GM12878 (cell line): ENCODE measurements around the gene MR1. TPM values are rescaled to one million over a fixed set of nuclear protein-coding genes. Genes with fewer than 3 reads are reported as not detected.

Source experiments
- BRCA1 ChIP-seq: IDR thresholded peaks from 2 replicates; pipeline ENCODE4 v1.6.1; 2011; ENCODE audit warnings: low read depth, low read length, improper control_type of control experiment
- FOS ChIP-seq: IDR thresholded peaks from 3 replicates; pipeline ENCODE4 v1.6.1; 2011; ENCODE audit warnings: borderline replicate concordance; ENCODE audit not compliant: insufficient read length; ENCODE audit errors: extremely low read depth
- IRF4 ChIP-seq: IDR thresholded peaks from 2 replicates; pipeline ENCODE4 v1.6.1; 2011; ENCODE audit warnings: low read depth, low read length
- KDM1A ChIP-seq: fragments of 200-600 bp; sonication (generic); IDR thresholded peaks from 2 replicates; pipeline ENCODE4 v1.6.1; 2016; ENCODE audit warnings: borderline replicate concordance
- LARP7 ChIP-seq: fragments of 450-650 bp; IDR thresholded peaks from 2 replicates; pipeline ENCODE4 v1.6.1; 2017; ENCODE audit warnings: mild to moderate bottlenecking
- MEF2A ChIP-seq: IDR thresholded peaks from 2 replicates; pipeline ENCODE4 v1.6.1; 2011; ENCODE audit warnings: low read depth, mild to moderate bottlenecking, low read length, moderate library complexity; ENCODE audit not compliant: insufficient read depth
- NKRF ChIP-seq: fragments of 450-650 bp; conservative IDR thresholded peaks from 2 replicates; pipeline ENCODE4 v1.6.1; 2017; ENCODE audit warnings: mild to moderate bottlenecking, moderate library complexity
- POLR2AphosphoS5 ChIP-seq: IDR thresholded peaks from 2 replicates; pipeline ENCODE4 v1.6.1; 2011; ENCODE audit warnings: mild to moderate bottlenecking, low read length, inconsistent platforms
- PRDM15 ChIP-seq: fragments of 450-650 bp; formaldehyde crosslinking; IDR thresholded peaks from 2 replicates; pipeline ENCODE4 v1.4.0; 2020; ENCODE audit warnings: mild to moderate bottlenecking, moderate library complexity
- RCOR1 ChIP-seq: conservative IDR thresholded peaks from 2 replicates; pipeline ENCODE4 v1.6.1; 2012; ENCODE audit warnings: low read depth, low read length, improper control_type of control experiment
- RELA ChIP-seq: fragments of 450-650 bp; IDR thresholded peaks from 2 replicates; pipeline ENCODE4 v1.8.0; 2014; ENCODE audit warnings: borderline replicate concordance; ENCODE audit not compliant: partially characterized antibody
- SIX5 ChIP-seq: IDR thresholded peaks from 2 replicates; pipeline ENCODE4 v1.6.1; 2011; ENCODE audit warnings: mild to moderate bottlenecking, low read depth, low read length, moderate library complexity; ENCODE audit not compliant: severe bottlenecking
- SP1 ChIP-seq: IDR thresholded peaks from one replicate; pipeline ENCODE4 v1.6.1; 2011; ENCODE audit warnings: low read depth, low read length
- TCF12 ChIP-seq: IDR thresholded peaks from 2 replicates; pipeline ENCODE4 v1.6.1; 2011; ENCODE audit warnings: low read depth, mild to moderate bottlenecking, low read length
- ZBED1 ChIP-seq: IDR thresholded peaks from 2 replicates; pipeline ENCODE4 v1.6.1; 2016; ENCODE audit warnings: borderline replicate concordance
- ZSCAN29 ChIP-seq: fragments of 450-650 bp; IDR thresholded peaks from 2 replicates; pipeline ENCODE4 v1.6.1; 2017; ENCODE audit warnings: mild to moderate bottlenecking, moderate library complexity
- ZZZ3 ChIP-seq: IDR thresholded peaks from 2 replicates; pipeline ENCODE4 v1.6.1; 2011; ENCODE audit warnings: low read depth; ENCODE audit not compliant: control insufficient read depth, insufficient read length
- polyA plus RNA-seq, 11 experiments: library from polyadenylated mRNA; depleted of rRNA in 4 of 11; unstranded in 6 of 11; stranded (reverse) in 5 of 11; fragments of >200 nt; fragmentation: Nextera tagmentation in 4 of 11; fragmentation: Illumina TruSeq in 1 of 11; extraction: Ambion mirVana in 4 of 11; extraction: Trizol in 1 of 11; gene quantifications; 1 replicate in 1 of 11; 2 replicates in 10 of 11; pipeline versions ENCODE4 v1.2.1 to v1.2.3, GENCODE V29; 2011 to 2016; ENCODE audit warnings: inconsistent platforms in 2 of 11, missing spikeins in 2 of 11, low read depth in 1 of 11
- total RNA-seq, 4 experiments: library from RNA; depleted of rRNA in 3 of 4; stranded (reverse); fragments of >200 nt in 3 of 4; fragmentation: Illumina TruSeq in 1 of 4; extraction: Trizol in 1 of 4; gene quantifications; 2 replicates each; pipeline versions ENCODE4 v1.2.1 to v1.2.3, GENCODE V29; 2013 to 2021
- TF ChIP-seq, protein P1 (sequence below): fragments of 450-650 bp; IDR thresholded peaks from 2 replicates; pipeline ENCODE4 v1.6.1; 2017; ENCODE audit warnings: antibody characterized with exemption, mild to moderate bottlenecking, moderate library complexity

MR1 gene
- total and polyA plus RNA-seq, 10 of the 15 experiments (the other 5 are each of a cell fraction or from before 2014, with no cell fraction given) = 24.7 to 65.9 (median 30.9) TPM

DNA sequence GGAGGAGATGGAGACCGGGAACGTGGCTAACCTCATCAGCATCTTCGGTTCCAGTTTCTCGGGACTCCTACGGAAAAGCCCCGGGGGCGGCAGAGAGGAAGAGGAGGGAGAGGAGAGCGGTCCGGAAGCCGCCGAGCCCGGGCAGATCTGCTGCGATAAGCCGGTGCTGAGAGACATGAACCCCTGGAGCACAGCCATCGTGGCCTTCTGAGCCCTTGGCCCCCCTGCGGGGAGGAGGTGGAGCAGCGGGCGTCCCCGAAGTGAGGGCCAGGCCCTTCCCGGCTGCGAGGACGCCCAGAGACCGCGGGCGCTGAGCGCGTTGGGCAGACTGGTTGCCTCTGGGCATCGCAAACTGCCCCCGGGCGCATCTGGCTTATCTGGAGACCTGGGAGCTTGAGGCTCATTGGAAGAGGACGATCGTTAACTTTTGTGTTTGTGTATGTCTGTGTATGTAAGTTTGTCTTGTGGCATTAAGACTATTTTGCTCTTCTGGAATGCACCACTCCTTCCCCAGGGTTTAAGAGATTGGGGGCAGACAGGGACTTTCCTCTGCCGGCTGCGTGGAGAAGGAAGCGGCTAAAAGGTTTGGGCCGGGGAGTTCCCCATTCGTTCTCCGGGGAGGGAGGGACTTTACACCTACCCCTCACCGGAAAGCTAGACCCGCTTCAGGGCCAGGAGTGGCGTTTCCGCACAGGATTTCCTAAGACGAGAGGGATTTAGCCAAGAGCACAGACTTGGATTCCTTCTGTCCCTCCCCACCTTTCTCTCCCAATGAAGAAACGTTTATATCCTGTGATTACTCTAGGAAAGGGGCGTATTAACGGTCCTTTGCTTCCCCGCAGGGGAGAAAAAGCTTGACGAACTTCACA lies 56.1 kb downstream of the MR1 start (continued):
- TF ChIP-seq, protein P1, sequence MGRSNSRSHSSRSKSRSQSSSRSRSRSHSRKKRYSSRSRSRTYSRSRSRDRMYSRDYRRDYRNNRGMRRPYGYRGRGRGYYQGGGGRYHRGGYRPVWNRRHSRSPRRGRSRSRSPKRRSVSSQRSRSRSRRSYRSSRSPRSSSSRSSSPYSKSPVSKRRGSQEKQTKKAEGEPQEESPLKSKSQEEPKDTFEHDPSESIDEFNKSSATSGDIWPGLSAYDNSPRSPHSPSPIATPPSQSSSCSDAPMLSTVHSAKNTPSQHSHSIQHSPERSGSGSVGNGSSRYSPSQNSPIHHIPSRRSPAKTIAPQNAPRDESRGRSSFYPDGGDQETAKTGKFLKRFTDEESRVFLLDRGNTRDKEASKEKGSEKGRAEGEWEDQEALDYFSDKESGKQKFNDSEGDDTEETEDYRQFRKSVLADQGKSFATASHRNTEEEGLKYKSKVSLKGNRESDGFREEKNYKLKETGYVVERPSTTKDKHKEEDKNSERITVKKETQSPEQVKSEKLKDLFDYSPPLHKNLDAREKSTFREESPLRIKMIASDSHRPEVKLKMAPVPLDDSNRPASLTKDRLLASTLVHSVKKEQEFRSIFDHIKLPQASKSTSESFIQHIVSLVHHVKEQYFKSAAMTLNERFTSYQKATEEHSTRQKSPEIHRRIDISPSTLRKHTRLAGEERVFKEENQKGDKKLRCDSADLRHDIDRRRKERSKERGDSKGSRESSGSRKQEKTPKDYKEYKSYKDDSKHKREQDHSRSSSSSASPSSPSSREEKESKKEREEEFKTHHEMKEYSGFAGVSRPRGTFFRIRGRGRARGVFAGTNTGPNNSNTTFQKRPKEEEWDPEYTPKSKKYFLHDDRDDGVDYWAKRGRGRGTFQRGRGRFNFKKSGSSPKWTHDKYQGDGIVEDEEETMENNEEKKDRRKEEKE = no peak
- TF ChIP-seq IRF4 (no peak), RELA (peak; percentile 98), ZZZ3 (no peak), KDM1A (no peak), ZBED1 (no peak), SIX5 (no peak), SP1 (no peak), ZSCAN29 (no peak), MEF2A (no peak), POLR2AphosphoS5 (peak; percentile 97), TCF12 (no peak), FOS (no peak), RCOR1 (no peak), PRDM15 (CRISPR knock-in tag) (no peak), BRCA1 (no peak), NKRF (no peak), LARP7 (peak; percentile 84)
